ENCODE results near the gene FKBP7. TPM values are rescaled to one million over a fixed set of nuclear protein-coding genes. Genes with fewer than 3 reads are reported as not detected.

FKBP7 gene
- polyA plus RNA-seq, 1 donor (not counting 4 experiments of a cell fraction or from before 2014, with no cell fraction given) = 2.4 TPM

- dilution Hi-C loops (cut with MboI; ENCODE audit: extremely low pct_ligation_motif_present, low sequenced_read_pairs) = no loop called here
- Histone ChIP-seq H3K4me3 (ENCODE audit: control insufficient read depth in 2 of 3, extremely low read depth in 1 of 3, insufficient read depth in 2 of 3, low read depth in 1 of 3, low read length in 3 of 3) (no peak overlapping the region), H3K9me1 (ENCODE audit: control insufficient read depth, extremely low read depth, insufficient read depth, low read length) (no peaks in the 10 kb centered on the region), H4K20me1 (ENCODE audit: control insufficient read depth, extremely low read depth, insufficient read depth, low read length) (no peaks in the 10 kb centered on the region), H3K79me2 (ENCODE audit: control insufficient read depth, insufficient read depth, low read length) (no peaks in the 10 kb centered on the region), H3K27ac (ENCODE audit: control insufficient read depth, insufficient read depth, low read length) (no peak overlapping the region), H3K4me1 (ENCODE audit: control insufficient read depth, extremely low read depth, insufficient read depth, low read length) (no peaks in the 10 kb centered on the region), H3K9ac (ENCODE audit: control insufficient read depth, extremely low read depth, insufficient read depth, low read length) (no peak overlapping the region), H3K27me3 (ENCODE audit: control insufficient read depth, extremely low read depth, insufficient read depth, low read length) (no peaks in the 10 kb centered on the region), H3K4me2 (ENCODE audit: control insufficient read depth, extremely low read depth, insufficient read depth, low read depth, low read length) (no peak overlapping the region), H3K36me3 (ENCODE audit: control insufficient read depth in 2 of 2, extremely low read depth in 1 of 2, insufficient read depth in 2 of 2, low read length in 2 of 2) (peaks cover 17 to 19% of the 10 kb centered on the region in 2 experiments), H2AFZ (ENCODE audit: control insufficient read depth, low read length) (no peak overlapping the region), H3K9me3 (ENCODE audit: control insufficient read depth, low read depth, low read length) (no peaks in the 10 kb centered on the region)
- FAIRE-seq (no peak), DNase-seq (ENCODE audit: low read depth, low spot score) (no peak)
- no peak for TF ChIP-seq CTCF (optimal IDR thresholded peaks at IDR 0.05 in 1 of 3, IDR thresholded peaks at IDR 0.05 in 1 of 3, conservative IDR thresholded peaks at IDR 0.05 in 1 of 3; ENCODE audit: extremely low read depth in 1 of 3, insufficient read depth in 2 of 3, low read length in 3 of 3)
- no peak for TF ChIP-seq EZH2 (IDR thresholded peaks at IDR 0.05; ENCODE audit: low read length)
Measured at GRCh38 chr2:178436662-178437061, 41.7 kb downstream of the FKBP7 start.

- DNase-seq (ENCODE audit: low read depth, low spot score) (no peak), FAIRE-seq (no peak)
- dilution Hi-C loops (cut with MboI; ENCODE audit: extremely low pct_ligation_motif_present, low sequenced_read_pairs) = no loop called here
- Histone ChIP-seq H3K9ac (ENCODE audit: control insufficient read depth, extremely low read depth, insufficient read depth, low read length) (no peak overlapping the region), H3K4me1 (ENCODE audit: control insufficient read depth, extremely low read depth, insufficient read depth, low read length) (no peaks in the 10 kb centered on the region), H3K27me3 (ENCODE audit: control insufficient read depth, extremely low read depth, insufficient read depth, low read length) (no peaks in the 10 kb centered on the region), H4K20me1 (ENCODE audit: control insufficient read depth, extremely low read depth, insufficient read depth, low read length) (no peaks in the 10 kb centered on the region), H3K9me1 (ENCODE audit: control insufficient read depth, extremely low read depth, insufficient read depth, low read length) (peaks cover 2% of the 10 kb centered on the region), H3K27ac (ENCODE audit: control insufficient read depth, insufficient read depth, low read length) (no peak overlapping the region), H3K79me2 (ENCODE audit: control insufficient read depth, insufficient read depth, low read length) (peaks cover 3% of the 10 kb centered on the region), H2AFZ (ENCODE audit: control insufficient read depth, low read length) (no peak overlapping the region), H3K4me2 (ENCODE audit: control insufficient read depth, extremely low read depth, insufficient read depth, low read depth, low read length) (no peak overlapping the region), H3K9me3 (ENCODE audit: control insufficient read depth, low read depth, low read length) (no peaks in the 10 kb centered on the region), H3K36me3 (ENCODE audit: control insufficient read depth in 2 of 2, extremely low read depth in 1 of 2, insufficient read depth in 2 of 2, low read length in 2 of 2) (peaks cover 14 to 27% of the 10 kb centered on the region in 2 experiments), H3K4me3 (ENCODE audit: control insufficient read depth in 2 of 3, extremely low read depth in 1 of 3, insufficient read depth in 2 of 3, low read depth in 1 of 3, low read length in 3 of 3) (no peak overlapping the region)
- TF ChIP-seq CTCF (optimal IDR thresholded peaks at IDR 0.05 in 1 of 3, IDR thresholded peaks at IDR 0.05 in 1 of 3, conservative IDR thresholded peaks at IDR 0.05 in 1 of 3; ENCODE audit: extremely low read depth in 1 of 3, insufficient read depth in 2 of 3, low read length in 3 of 3) = no peak
- no peak for TF ChIP-seq EZH2 (IDR thresholded peaks at IDR 0.05; ENCODE audit: low read length)
Measured at GRCh38 chr2:178429336-178429735, 49.1 kb downstream of the FKBP7 start.
